ENCODE data around the gene DLG2.

GRCh38 chr11:83990160-83990733 lies 1636.9 kb downstream of the DLG2 start:
- TF ChIP-seq, protein P1, sequence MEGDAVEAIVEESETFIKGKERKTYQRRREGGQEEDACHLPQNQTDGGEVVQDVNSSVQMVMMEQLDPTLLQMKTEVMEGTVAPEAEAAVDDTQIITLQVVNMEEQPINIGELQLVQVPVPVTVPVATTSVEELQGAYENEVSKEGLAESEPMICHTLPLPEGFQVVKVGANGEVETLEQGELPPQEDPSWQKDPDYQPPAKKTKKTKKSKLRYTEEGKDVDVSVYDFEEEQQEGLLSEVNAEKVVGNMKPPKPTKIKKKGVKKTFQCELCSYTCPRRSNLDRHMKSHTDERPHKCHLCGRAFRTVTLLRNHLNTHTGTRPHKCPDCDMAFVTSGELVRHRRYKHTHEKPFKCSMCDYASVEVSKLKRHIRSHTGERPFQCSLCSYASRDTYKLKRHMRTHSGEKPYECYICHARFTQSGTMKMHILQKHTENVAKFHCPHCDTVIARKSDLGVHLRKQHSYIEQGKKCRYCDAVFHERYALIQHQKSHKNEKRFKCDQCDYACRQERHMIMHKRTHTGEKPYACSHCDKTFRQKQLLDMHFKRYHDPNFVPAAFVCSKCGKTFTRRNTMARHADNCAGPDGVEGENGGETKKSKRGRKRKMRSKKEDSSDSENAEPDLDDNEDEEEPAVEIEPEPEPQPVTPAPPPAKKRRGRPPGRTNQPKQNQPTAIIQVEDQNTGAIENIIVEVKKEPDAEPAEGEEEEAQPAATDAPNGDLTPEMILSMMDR (IDR thresholded peaks at IDR 0.05) = no peak
- no peak for TF ChIP-seq POLR2A (IDR thresholded peaks at IDR 0.05)
